ENCODE results near the gene TTC24. TPM values are rescaled to one million over a fixed set of nuclear protein-coding genes. Genes with fewer than 3 reads are reported as not detected.

The TTC24 gene
- total and polyA plus RNA-seq, 2 experiments from 2014 or later = not detected

DNA sequence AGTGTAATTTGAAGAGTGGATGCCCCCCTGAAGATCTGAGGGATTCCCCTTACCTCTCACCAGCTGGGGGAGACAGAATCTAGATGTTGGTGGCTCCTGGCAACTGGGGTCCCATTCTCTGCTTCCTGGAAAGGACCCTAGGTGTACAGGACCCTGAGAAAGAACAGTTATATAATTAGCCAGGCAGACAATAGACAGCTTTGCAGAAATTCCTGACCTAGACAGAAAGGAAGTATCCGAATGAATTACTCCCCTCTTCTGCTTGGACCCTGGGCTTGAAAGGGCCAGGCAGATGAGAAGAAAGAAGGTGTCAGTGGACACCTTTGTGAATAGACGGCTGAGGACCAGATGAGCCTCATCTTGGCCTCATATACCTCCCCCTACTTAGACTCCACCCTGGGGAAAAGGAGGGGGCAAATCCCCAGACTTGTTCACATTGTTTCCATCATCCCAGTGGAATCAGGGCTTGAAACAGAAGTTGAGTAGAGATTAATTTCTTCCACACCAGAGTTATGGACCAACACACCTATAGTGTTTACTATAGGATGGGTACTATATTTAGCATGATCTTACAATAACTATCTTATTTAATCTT, 5.4 kb upstream of the TTC24 start:
- DNase-seq (ENCODE audit: low spot score) = no peak
- H3K79me2 ChIP-seq = peaks cover 9% of the 10 kb centered on the region
- no peak overlapping the region for H2AFZ ChIP-seq
- H3K27me3 ChIP-seq = no peaks in the 10 kb centered on the region
- WGBS (ENCODE audit: low lambda C conversion rate, missing lambda C conversion rate) = 70% methylated on average over 2 of the region's 2 CpGs
- H3K27ac ChIP-seq = no peak overlapping the region
- H3K4me1 ChIP-seq (ENCODE audit: insufficient read depth) = peaks cover 8% of the 10 kb centered on the region
- no peak for TF ChIP-seq EZH2 (IDR thresholded peaks at IDR 0.05; ENCODE audit: borderline replicate concordance)
- TF ChIP-seq, protein P1, sequence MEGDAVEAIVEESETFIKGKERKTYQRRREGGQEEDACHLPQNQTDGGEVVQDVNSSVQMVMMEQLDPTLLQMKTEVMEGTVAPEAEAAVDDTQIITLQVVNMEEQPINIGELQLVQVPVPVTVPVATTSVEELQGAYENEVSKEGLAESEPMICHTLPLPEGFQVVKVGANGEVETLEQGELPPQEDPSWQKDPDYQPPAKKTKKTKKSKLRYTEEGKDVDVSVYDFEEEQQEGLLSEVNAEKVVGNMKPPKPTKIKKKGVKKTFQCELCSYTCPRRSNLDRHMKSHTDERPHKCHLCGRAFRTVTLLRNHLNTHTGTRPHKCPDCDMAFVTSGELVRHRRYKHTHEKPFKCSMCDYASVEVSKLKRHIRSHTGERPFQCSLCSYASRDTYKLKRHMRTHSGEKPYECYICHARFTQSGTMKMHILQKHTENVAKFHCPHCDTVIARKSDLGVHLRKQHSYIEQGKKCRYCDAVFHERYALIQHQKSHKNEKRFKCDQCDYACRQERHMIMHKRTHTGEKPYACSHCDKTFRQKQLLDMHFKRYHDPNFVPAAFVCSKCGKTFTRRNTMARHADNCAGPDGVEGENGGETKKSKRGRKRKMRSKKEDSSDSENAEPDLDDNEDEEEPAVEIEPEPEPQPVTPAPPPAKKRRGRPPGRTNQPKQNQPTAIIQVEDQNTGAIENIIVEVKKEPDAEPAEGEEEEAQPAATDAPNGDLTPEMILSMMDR (IDR thresholded peaks at IDR 0.05; ENCODE audit: poor library complexity) = no peak
- no peak for TF ChIP-seq EZH2phosphoT487 (IDR thresholded peaks at IDR 0.05; ENCODE audit: low read depth, severe bottlenecking, unreplicated experiment)
- H3K9me3 ChIP-seq (ENCODE audit: low read depth) = no peaks in the 10 kb centered on the region
- no peaks in the 10 kb centered on the region for H4K20me1 ChIP-seq (ENCODE audit: insufficient read depth, poor library complexity, severe bottlenecking)
- no peaks in the 10 kb centered on the region for H3K36me3 ChIP-seq (replicated peaks; ENCODE audit: insufficient read depth, low read depth)
- no peak overlapping the region for H3K4me2 ChIP-seq
- H3K4me3 ChIP-seq = no peak overlapping the region
- no peaks in the 10 kb centered on the region for H3K9me2 ChIP-seq (replicated peaks; ENCODE audit: insufficient read depth)

DNA sequence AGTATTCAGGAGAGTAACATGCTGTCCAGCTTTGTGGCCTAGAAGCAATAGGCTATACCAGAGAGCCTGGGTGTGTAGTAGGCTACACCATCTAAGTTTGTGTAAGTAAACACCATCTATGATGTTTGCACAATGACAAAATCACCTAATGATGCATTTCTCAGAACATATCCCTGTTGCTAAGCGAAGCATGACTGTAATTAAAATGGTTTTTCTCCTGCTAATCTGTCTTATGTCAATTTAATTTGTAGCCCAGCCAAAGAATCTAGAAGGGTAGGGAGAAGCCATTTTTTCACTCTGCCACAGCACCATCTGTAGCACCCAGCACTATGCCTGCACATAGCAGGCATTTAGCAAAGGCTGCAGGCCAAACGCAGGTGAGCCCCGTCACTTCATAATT, 2.0 kb upstream of the TTC24 start:
- no peak for DNase-seq (ENCODE audit: low spot score)
- Histone ChIP-seq H4K20me1 (ENCODE audit: insufficient read depth, poor library complexity, severe bottlenecking) (no peaks in the 10 kb centered on the region), H3K9me3 (ENCODE audit: low read depth) (no peaks in the 10 kb centered on the region), H3K4me3 (no peak overlapping the region), H2AFZ (no peak overlapping the region), H3K79me2 (no peaks in the 10 kb centered on the region), H3K36me3 (replicated peaks; ENCODE audit: insufficient read depth, low read depth) (no peaks in the 10 kb centered on the region), H3K4me2 (no peak overlapping the region), H3K9me2 (replicated peaks; ENCODE audit: insufficient read depth) (no peaks in the 10 kb centered on the region), H3K4me1 (ENCODE audit: insufficient read depth) (no peaks in the 10 kb centered on the region), H3K27ac (no peak overlapping the region), H3K27me3 (no peaks in the 10 kb centered on the region)
- 88% methylated on average over 3 of the region's 3 CpGs for WGBS (ENCODE audit: low lambda C conversion rate, missing lambda C conversion rate)
- no peak for TF ChIP-seq EZH2phosphoT487 (IDR thresholded peaks at IDR 0.05; ENCODE audit: low read depth, severe bottlenecking, unreplicated experiment)

DNA sequence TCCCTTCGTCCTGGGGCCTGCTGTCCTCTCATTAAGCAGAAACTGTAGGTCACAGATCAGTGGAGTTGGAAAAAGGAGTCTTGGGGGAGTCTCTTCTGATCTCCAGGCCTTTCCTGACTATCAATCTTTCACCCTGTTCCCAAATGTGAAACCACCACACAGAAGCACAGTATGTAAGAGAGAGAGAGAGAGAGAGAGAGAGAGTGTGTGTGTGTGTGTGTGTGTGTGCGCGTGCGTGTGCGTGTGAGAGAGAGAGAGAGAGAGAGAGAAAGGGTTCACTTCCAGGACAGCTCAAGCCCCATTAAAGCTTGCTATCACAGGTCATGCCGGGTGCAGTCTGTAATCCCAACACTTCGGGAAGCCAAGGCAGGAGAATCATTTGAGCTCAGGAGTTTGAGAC, 1.5 kb upstream of the TTC24 start:
- no peak overlapping the region for H3K27ac ChIP-seq
- no peaks in the 10 kb centered on the region for H3K27me3 ChIP-seq
- no peaks in the 10 kb centered on the region for H3K9me2 ChIP-seq (replicated peaks; ENCODE audit: insufficient read depth)
- no peaks in the 10 kb centered on the region for H4K20me1 ChIP-seq (ENCODE audit: insufficient read depth, poor library complexity, severe bottlenecking)
- no peaks in the 10 kb centered on the region for H3K4me1 ChIP-seq (ENCODE audit: insufficient read depth)
- no peak for DNase-seq (ENCODE audit: low spot score)
- 70% methylated on average over 3 of the region's 7 CpGs for WGBS (ENCODE audit: low lambda C conversion rate, missing lambda C conversion rate)
- H3K4me2 ChIP-seq = no peak overlapping the region
- H2AFZ ChIP-seq = no peak overlapping the region
- no peaks in the 10 kb centered on the region for H3K9me3 ChIP-seq (ENCODE audit: low read depth)
- no peak overlapping the region for H3K4me3 ChIP-seq
- TF ChIP-seq EZH2 (IDR thresholded peaks at IDR 0.05; ENCODE audit: borderline replicate concordance) (no peak), EZH2phosphoT487 (IDR thresholded peaks at IDR 0.05; ENCODE audit: low read depth, severe bottlenecking, unreplicated experiment) (no peak)
- TF ChIP-seq, protein P1 (IDR thresholded peaks at IDR 0.05; ENCODE audit: poor library complexity) = no peak
- no peaks in the 10 kb centered on the region for H3K79me2 ChIP-seq
- H3K36me3 ChIP-seq (replicated peaks; ENCODE audit: insufficient read depth, low read depth) = no peaks in the 10 kb centered on the region

DNA sequence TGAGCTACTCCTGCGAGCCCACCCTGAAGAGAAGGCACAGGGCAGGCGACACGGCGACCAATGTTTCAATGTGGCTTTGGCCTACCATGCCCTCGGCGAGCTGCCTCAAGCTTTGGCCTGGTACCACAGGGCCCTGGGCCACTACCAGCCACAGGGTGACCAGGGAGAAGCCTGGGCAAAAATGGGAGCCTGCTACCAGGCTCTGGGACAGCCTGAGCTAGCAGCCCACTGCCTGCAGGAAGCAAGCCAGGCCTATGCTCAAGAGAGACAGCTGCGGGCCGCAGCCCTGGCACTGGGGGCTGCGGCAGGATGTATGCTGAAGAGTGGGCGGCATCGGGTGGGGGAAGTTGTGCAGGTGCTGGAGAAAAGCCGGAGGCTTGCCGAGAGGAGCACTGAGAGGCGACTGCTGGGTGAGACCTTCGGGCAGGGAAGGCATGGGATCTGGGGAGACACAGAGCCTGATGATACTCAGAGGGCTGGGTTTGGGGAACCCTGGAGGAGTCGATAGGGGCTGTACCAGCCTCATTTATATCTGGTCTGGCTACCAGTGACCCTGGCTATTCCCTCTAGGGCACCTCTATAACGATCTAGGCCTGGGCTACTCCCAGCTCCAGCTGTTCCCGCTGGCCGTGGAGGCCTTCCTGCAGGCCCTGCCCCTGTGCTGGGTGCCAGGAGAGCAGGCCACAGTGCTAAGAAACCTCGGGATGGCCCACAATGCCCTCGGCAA, 2.3 kb downstream of the TTC24 start:
- Histone ChIP-seq H4K20me1 (ENCODE audit: insufficient read depth, poor library complexity, severe bottlenecking) (no peaks in the 10 kb centered on the region), H3K36me3 (replicated peaks; ENCODE audit: insufficient read depth, low read depth) (no peaks in the 10 kb centered on the region), H3K27me3 (no peaks in the 10 kb centered on the region), H3K27ac (no peak overlapping the region), H3K4me1 (ENCODE audit: insufficient read depth) (no peaks in the 10 kb centered on the region), H3K9me2 (replicated peaks; ENCODE audit: insufficient read depth) (no peaks in the 10 kb centered on the region), H3K4me2 (no peak overlapping the region), H2AFZ (no peak overlapping the region), H3K9me3 (ENCODE audit: low read depth) (no peaks in the 10 kb centered on the region), H3K4me3 (no peak overlapping the region), H3K79me2 (no peaks in the 10 kb centered on the region)
- TF ChIP-seq EZH2 (IDR thresholded peaks at IDR 0.05; ENCODE audit: borderline replicate concordance) (no peak), EZH2phosphoT487 (IDR thresholded peaks at IDR 0.05; ENCODE audit: low read depth, severe bottlenecking, unreplicated experiment) (no peak)
- TF ChIP-seq, protein P1 (IDR thresholded peaks at IDR 0.05; ENCODE audit: poor library complexity) = no peak
- WGBS (ENCODE audit: low lambda C conversion rate, missing lambda C conversion rate) = 89% methylated on average over 21 of the region's 21 CpGs
- no peak for DNase-seq (ENCODE audit: low spot score)

Data from hepatocyte (in vitro differentiated cells).